OCI-LY7 (cell line): ENCODE results near the gene PCYOX1L. TPM values are rescaled to one million over a fixed set of nuclear protein-coding genes. Genes with fewer than 3 reads are reported as not detected.

Source experiments
- BruUV-seq: library from RNA; stranded (reverse); fragments of 400-500 nt; replicated peaks from 2 replicates; lab custom pipeline; 2021; lab: Mats Ljungman, UMichigan
- CTCF ChIA-PET: fragments of 300-600 bp; sonication (Branson Sonifier 250); formaldehyde crosslinking; loops from one replicate; lab custom pipeline; 2022; ENCODE audit warnings: antibody characterized with exemption; ENCODE audit not compliant: unreplicated experiment; lab: Charles Lee
- POLR2A ChIA-PET: fragments of 300-600 bp; sonication (Branson Sonifier 250); formaldehyde crosslinking; loops from one replicate; lab custom pipeline; 2022; ENCODE audit warnings: antibody characterized with exemption; lab: Charles Lee
- DNase-seq: peaks from one replicate; pipeline ENCODE4 v3.0.0-alpha.2; 2015; ENCODE audit warnings: low spot score
- H2AFZ ChIP-seq: fragments of 200-600 bp; sonication (generic), shearing (Covaris generic); 2 replicates; pipeline ENCODE4 v1.6.1; 2014; ENCODE audit warnings: mild to moderate bottlenecking, antibody characterized with exemption, low read length, moderate library complexity
- H3K27ac ChIP-seq: fragments of 200-600 bp; sonication (generic); 2 replicates; pipeline ENCODE4 v1.5.1; 2014; ENCODE audit warnings: mixed run types, low read depth, mild to moderate bottlenecking, moderate library complexity, low read length, inconsistent platforms; ENCODE audit not compliant: poor library complexity, severe bottlenecking
- H3K36me3 ChIP-seq: fragments of 200-600 bp; sonication (generic); 2 replicates; pipeline ENCODE4 v1.6.1; 2014; ENCODE audit warnings: mild to moderate bottlenecking, antibody characterized with exemption, low read length, moderate library complexity, mixed read lengths; ENCODE audit not compliant: insufficient read depth
- H3K4me1 ChIP-seq: fragments of 200-600 bp; sonication (generic); 2 replicates; pipeline ENCODE4 v1.5.1; 2014; ENCODE audit warnings: mild to moderate bottlenecking, low read length; ENCODE audit not compliant: insufficient read depth, poor library complexity, severe bottlenecking
- H3K4me2 ChIP-seq: fragments of 200-600 bp; sonication (generic); 2 replicates; pipeline ENCODE4 v1.6.1; 2014; ENCODE audit warnings: mild to moderate bottlenecking, low read length
- H3K4me3 ChIP-seq: fragments of 200-600 bp; sonication (generic); 2 replicates; pipeline ENCODE4 v1.5.1; 2014; ENCODE audit warnings: mild to moderate bottlenecking, low read depth, low read length; ENCODE audit not compliant: poor library complexity, severe bottlenecking
- H3K79me2 ChIP-seq: fragments of 200-600 bp; sonication (generic); 2 replicates; pipeline ENCODE4 v1.6.1; 2016; ENCODE audit warnings: low read depth, mild to moderate bottlenecking, low read length, moderate library complexity, mixed read lengths; ENCODE audit not compliant: insufficient read depth
- H3K9me2 ChIP-seq: fragments of 200-600 bp; sonication (generic); 2 replicates; pipeline ENCODE4 v1.6.1; 2016; ENCODE audit warnings: mild to moderate bottlenecking, low read length, mixed read lengths; ENCODE audit not compliant: insufficient read depth
- H3K9me3 ChIP-seq: fragments of 200-600 bp; sonication (generic); 2 replicates; pipeline ENCODE4 v1.6.1; 2014; ENCODE audit warnings: mild to moderate bottlenecking, mixed run types, low read length, mixed read lengths
- H4K20me1 ChIP-seq: fragments of 200-600 bp; sonication (generic); 2 replicates; pipeline ENCODE4 v1.6.1; 2014; ENCODE audit warnings: mild to moderate bottlenecking, antibody characterized with exemption, low read length, moderate library complexity, mixed read lengths; ENCODE audit not compliant: insufficient read depth
- CTCF ChIP-seq: fragments of 200-600 bp; sonication (generic); conservative IDR thresholded peaks from 2 replicates; pipeline ENCODE4 v1.5.1; 2014; ENCODE audit warnings: mild to moderate bottlenecking, antibody characterized with exemption, low read length, moderate library complexity, mixed read lengths
- EZH2phosphoT487 ChIP-seq: fragments of 200-600 bp; sonication (generic); IDR thresholded peaks from 2 replicates; pipeline ENCODE4 v1.6.1; 2018; ENCODE audit warnings: low read depth, borderline replicate concordance, mild to moderate bottlenecking, mixed run types, antibody characterized with exemption, low read length, moderate library complexity, mixed read lengths
- intact Hi-C: fragments of 100-400 bp; cut with micrococcal nuclease; formaldehyde crosslinking; loops from one replicate; pipeline ENCODE4 v1.10.0; 2022; ENCODE audit not compliant: unreplicated experiment
- total RNA-seq, 2 experiments: library from RNA; depleted of rRNA in 1 of 2; stranded (reverse); fragments of >200 nt in 1 of 2; shearing (Covaris generic) in 1 of 2; gene quantifications; 2 replicates each; pipeline ENCODE4 v1.2.3, GENCODE V29; 2014 to 2022

PCYOX1L gene
- total RNA-seq, 2 experiments from 2014 or later: 22.5 to 33.3 TPM

- Histone ChIP-seq H3K9me2 (no peaks in the 10 kb centered on the region), H3K79me2 (no peaks in the 10 kb centered on the region), H4K20me1 (no peaks in the 10 kb centered on the region), H3K36me3 (no peaks in the 10 kb centered on the region), H3K4me2 (no peak overlapping the region), H3K4me1 (no peaks in the 10 kb centered on the region), H3K4me3 (no peak overlapping the region), H2AFZ (no peak overlapping the region), H3K27ac (no peak overlapping the region), H3K9me3 (no peaks in the 10 kb centered on the region)
- ChIA-PET POLR2A (no interaction called here), CTCF (no interaction called here)
- no TSS peak for BruUV-seq
- TF ChIP-seq EZH2phosphoT487 (no peak), CTCF (no peak)
- DNase-seq: no peak
- intact Hi-C loops: no loop called here
Observed at GRCh38 chr5:149402291-149402690, 44.4 kb downstream of the PCYOX1L start.

GRCh38 chr5:149403923-149404745, 46.3 kb downstream of the PCYOX1L start:
- Histone ChIP-seq H3K79me2 (no peaks in the 10 kb centered on the region), H3K4me1 (no peaks in the 10 kb centered on the region), H3K36me3 (no peaks in the 10 kb centered on the region), H3K4me3 (no peak overlapping the region), H4K20me1 (no peaks in the 10 kb centered on the region), H2AFZ (no peak overlapping the region), H3K4me2 (no peak overlapping the region), H3K9me3 (no peaks in the 10 kb centered on the region), H3K27ac (no peak overlapping the region), H3K9me2 (no peaks in the 10 kb centered on the region)
- ChIA-PET POLR2A (no interaction called here), CTCF (no interaction called here)
- no peak for TF ChIP-seq EZH2phosphoT487
- no peak for TF ChIP-seq CTCF
- BruUV-seq: no TSS peak
- no peak for DNase-seq
- intact Hi-C loops: no loop called here
